GM10266 (cell line): ENCODE measurements around the gene PAPPA2.

Experiments
- DNase-seq: peaks from one replicate; pipeline ENCODE4 v3.0.0; 2012; ENCODE audit errors: extremely low spot score
- CTCF ChIP-seq: IDR thresholded peaks from 2 replicates; pipeline ENCODE4 v1.5.1; 2012; ENCODE audit warnings: mild to moderate bottlenecking, low read depth; ENCODE audit not compliant: control insufficient read depth, insufficient read depth; ENCODE audit errors: missing control alignments

The PAPPA2 gene

DNA sequence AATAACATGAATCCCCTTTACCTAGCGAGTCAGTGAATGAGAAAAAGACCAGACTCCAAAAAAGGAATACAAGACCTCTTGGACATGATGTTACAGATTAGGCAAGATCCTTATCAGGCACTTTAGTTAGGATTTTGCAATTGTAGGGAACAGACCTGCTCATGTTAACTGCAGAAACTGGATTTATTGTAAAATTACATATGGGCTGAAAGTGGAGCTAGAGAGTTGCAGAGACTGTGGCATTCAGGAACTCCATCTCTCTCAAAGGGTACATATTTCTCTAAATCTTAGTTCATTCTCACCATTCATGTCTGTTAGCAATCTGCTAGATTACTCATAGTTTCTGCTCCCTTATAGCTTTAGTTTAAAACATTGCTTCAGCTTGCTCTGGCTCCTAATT, 142.2 kb downstream of the PAPPA2 start:
- TF ChIP-seq CTCF: no peak
- no peak for DNase-seq

DNA sequence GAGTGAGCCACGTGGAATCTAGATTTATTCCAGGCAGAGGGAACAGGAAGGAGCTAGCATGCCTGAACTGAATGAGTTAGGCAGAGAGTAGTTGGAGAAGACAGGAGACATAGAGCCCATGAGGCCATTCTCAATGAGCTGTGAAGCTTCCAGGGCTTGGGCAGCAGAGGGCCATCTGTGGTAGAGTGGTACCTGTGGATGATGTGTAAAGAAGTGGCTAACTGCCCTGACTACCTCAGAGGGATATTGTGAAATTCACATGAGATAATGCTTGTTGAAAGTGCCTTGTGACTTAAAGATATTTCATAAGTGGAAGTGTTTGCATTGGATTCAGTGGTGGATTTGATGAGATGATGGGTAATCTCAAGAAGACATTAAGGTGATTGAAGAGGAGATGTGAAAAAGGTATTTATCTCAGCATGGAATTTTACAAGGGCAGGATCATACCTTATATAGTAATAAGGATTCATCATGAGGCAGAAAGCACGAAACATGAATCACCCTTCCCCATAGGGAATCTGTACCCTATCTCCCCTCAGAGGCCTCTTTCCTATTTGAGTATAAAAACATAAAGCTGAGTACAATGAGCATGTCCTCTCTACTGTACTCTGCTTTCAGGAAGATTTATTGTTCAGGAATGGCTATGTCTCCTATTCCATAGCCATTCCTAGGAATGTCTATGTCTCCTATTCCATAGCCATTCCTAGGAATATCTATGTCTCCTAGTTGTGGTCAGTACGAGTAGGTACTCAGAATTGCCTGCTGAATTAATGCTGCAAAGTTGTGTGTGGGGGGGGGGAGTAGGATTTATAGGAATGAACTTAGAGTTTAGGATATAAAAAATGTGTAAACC, 146.8 kb downstream of the PAPPA2 start:
- no peak for DNase-seq
- TF ChIP-seq CTCF: no peak

- DNase-seq: no peak
- TF ChIP-seq CTCF: no peak
Observed at GRCh38 chr1:176612791-176613190, 149.8 kb downstream of the PAPPA2 start.

GRCh38 chr1:176617881-176618280, 154.9 kb downstream of the PAPPA2 start:
- TF ChIP-seq CTCF: no peak
- no peak for DNase-seq

GRCh38 chr1:176619261-176619660, 156.3 kb downstream of the PAPPA2 start:
- no peak for TF ChIP-seq CTCF
- DNase-seq: no peak

DNA sequence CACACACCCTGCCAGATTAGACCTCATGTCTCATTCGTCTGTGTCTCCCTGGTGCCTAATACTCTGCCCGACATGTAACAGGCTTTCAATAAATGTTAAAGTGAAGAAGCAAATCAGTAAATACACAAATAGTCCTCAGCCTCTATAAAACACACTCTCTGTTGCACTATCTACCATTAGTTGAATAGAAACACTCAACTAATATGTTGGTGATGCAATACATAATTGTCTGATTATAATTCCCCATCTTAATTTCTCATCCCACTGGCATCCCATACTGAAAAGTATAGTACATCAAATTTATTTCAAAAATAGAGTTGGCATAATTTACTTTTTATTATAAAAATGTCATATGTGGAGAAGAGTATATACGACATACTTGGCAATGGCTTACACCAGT, 162.4 kb downstream of the PAPPA2 start:
- no peak for TF ChIP-seq CTCF
- no peak for DNase-seq

DNA sequence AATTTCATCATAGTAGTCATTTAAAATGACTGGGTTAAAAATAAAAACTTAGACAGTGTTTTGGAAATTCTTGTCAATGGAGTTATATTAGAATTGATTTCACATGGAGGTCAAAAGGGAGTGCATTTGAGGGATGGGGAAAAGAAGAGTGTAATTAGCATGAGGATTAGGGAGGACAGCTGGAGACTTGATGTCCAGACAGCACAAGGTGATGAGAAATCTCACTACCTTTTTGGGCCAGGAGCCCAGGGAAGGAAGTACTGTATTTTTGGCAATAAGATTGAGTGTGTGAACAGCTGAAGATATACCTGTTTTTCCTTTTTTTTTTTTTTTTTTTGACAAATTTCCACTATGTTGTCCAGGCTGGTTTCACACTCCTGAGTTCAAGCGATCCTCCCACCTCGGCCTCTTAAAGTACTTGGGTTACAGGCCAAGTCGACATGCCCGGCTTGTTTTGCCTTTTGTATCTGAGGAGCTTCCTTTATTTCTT, 163.6 kb downstream of the PAPPA2 start:
- DNase-seq: no peak
- no peak for TF ChIP-seq CTCF
